HepG2 (cell line): Measurements from ENCODE around the gene LAPTM4A. TPM values are rescaled to one million over a fixed set of nuclear protein-coding genes. Genes with fewer than 3 reads are reported as not detected.

ENCODE experiments used
- ADNP ChIP-seq: sonication (generic); formaldehyde crosslinking; IDR thresholded peaks from 2 replicates; pipeline ENCODE4 v1.4.0; 2020; ENCODE audit warnings: missing genetic modification reagents
- ATRX ChIP-seq: sonication (generic); formaldehyde crosslinking; IDR thresholded peaks from 2 replicates; pipeline ENCODE4 v1.4.0; 2020; ENCODE audit warnings: missing genetic modification reagents, borderline replicate concordance
- CCDC6 ChIP-seq: sonication (generic); formaldehyde crosslinking; IDR thresholded peaks from 2 replicates; pipeline ENCODE4 v1.8.1; 2022; ENCODE audit warnings: mild to moderate bottlenecking, missing genetic modification reagents, moderate library complexity
- LCORL ChIP-seq, 2 experiments: fragments of 450-650 bp in 1 of 2; sonication (generic) in 1 of 2; formaldehyde crosslinking in 1 of 2; IDR thresholded peaks; 2 replicates each; pipeline versions ENCODE4 v1.5.0 to v1.6.1; 2017 to 2020; ENCODE audit warnings: antibody characterized with exemption in 1 of 2, missing genetic modification reagents in 1 of 2
- PAX8 ChIP-seq: sonication (generic); formaldehyde crosslinking; IDR thresholded peaks from 2 replicates; pipeline ENCODE4 v1.8.0; 2022; ENCODE audit warnings: mild to moderate bottlenecking, missing genetic modification reagents, borderline replicate concordance
- RFXANK ChIP-seq: IDR thresholded peaks from 2 replicates; pipeline ENCODE4 v1.6.1; 2016
- ZKSCAN1 ChIP-seq: fragments of 150-350 bp; IDR thresholded peaks from 2 replicates; pipeline ENCODE4 v1.6.1; 2014; ENCODE audit warnings: low read length
- ZMYM2 ChIP-seq: sonication (generic); formaldehyde crosslinking; IDR thresholded peaks from 2 replicates; pipeline ENCODE4 v1.8.0; 2022; ENCODE audit warnings: mild to moderate bottlenecking, missing genetic modification reagents
- ZNF264 ChIP-seq: sonication (generic); formaldehyde crosslinking; IDR thresholded peaks from 2 replicates; pipeline ENCODE4 v1.4.0; 2020; ENCODE audit warnings: missing genetic modification reagents
- ZNF724P ChIP-seq: sonication (generic); formaldehyde crosslinking; IDR thresholded peaks from 2 replicates; pipeline ENCODE4 v1.8.0; 2022; ENCODE audit warnings: missing genetic modification reagents, borderline replicate concordance
- ZSCAN29 ChIP-seq: sonication (generic); formaldehyde crosslinking; conservative IDR thresholded peaks from 2 replicates; pipeline ENCODE4 v1.4.0; 2020; ENCODE audit warnings: mild to moderate bottlenecking, missing genetic modification reagents
- polyA plus RNA-seq, 8 experiments: library from polyadenylated mRNA; depleted of rRNA in 3 of 8; stranded (reverse) in 7 of 8; unstranded in 1 of 8; fragments of >200 nt; fragmentation: Illumina TruSeq in 4 of 8; extraction: Trizol in 4 of 8; gene quantifications; 2 replicates each; pipeline versions ENCODE4 v1.2.1 to v1.2.3, GENCODE V29; 2011 to 2016; ENCODE audit warnings: low read depth in 4 of 8, missing spikeins in 1 of 8, mixed read lengths in 1 of 8; ENCODE audit not compliant: insufficient read depth in 1 of 8
- total RNA-seq, 5 experiments: library from RNA; depleted of rRNA; stranded (reverse); fragments of >200 nt; fragmentation: Illumina TruSeq; extraction: Trizol; gene quantifications; 2 replicates each; pipeline ENCODE4 v1.2.3, GENCODE V29; 2016; ENCODE audit warnings: low read depth in 1 of 5
- TF ChIP-seq, protein P1 (sequence below): IDR thresholded peaks from 2 replicates; pipeline ENCODE4 v1.6.1; 2016; ENCODE audit warnings: missing compliant biosample characterization, missing genetic modification reagents, borderline replicate concordance
- TF ChIP-seq, protein P2 (sequence below): sonication (generic); formaldehyde crosslinking; IDR thresholded peaks from 2 replicates; pipeline ENCODE4 v1.4.0; 2020; ENCODE audit warnings: missing genetic modification reagents, borderline replicate concordance
- TF ChIP-seq, protein P3 (sequence below): IDR thresholded peaks from 2 replicates; pipeline ENCODE4 v1.6.1; 2018; ENCODE audit warnings: missing genetic modification reagents, mild to moderate bottlenecking, missing compliant biosample characterization
- TF ChIP-seq, protein P4 (sequence below): sonication (generic); formaldehyde crosslinking; IDR thresholded peaks from 2 replicates; pipeline ENCODE4 v1.4.0; 2020; ENCODE audit warnings: missing genetic modification reagents
- TF ChIP-seq, protein P5 (sequence below): sonication (generic); formaldehyde crosslinking; IDR thresholded peaks from 2 replicates; pipeline ENCODE4 v1.5.0; 2020; ENCODE audit warnings: missing genetic modification reagents
- TF ChIP-seq, protein P6 (sequence below): sonication (generic); formaldehyde crosslinking; IDR thresholded peaks from 2 replicates; pipeline ENCODE4 v1.4.0; 2020; ENCODE audit warnings: mild to moderate bottlenecking, low read depth, missing genetic modification reagents

Gene LAPTM4A
- total and polyA plus RNA-seq, 2 of the 13 experiments (the other 11 are each of a cell fraction or from before 2014, with no cell fraction given), result 116 to 558 TPM

DNA sequence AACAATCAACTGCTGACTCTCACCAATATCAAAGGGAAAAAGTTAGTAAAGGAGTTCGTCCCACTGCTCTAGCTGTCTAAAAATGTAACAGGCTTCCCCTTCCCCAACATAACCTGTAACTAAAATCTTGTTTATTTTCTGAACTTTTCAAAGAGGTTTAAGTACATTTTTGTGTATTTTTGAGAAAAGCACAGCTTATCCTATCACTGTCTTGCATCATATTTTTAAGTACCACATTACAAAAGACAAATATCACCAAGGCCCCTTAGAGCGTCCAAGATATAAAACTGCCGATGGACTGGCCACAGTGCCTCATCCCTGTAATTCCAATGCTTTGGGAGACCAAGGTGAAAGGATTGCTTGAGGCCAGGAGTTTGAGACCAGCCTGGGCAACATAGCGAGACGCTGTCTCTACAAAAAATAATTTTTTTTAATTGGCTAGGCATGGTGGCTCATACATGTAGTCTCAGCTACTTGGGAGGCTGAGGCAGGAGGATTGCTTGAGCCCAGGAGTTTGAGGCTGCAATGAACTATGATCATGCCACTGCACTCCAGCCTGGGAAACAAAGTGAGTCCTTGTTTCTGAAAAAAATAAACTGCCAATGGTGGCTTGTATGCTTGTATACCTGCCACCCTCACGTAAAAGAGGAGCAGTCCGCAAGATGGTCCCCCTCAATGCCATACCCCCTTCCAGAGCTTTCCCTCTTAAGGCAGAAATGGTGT lies 21.2 kb upstream of the LAPTM4A start (continued):
- TF ChIP-seq, protein P1, sequence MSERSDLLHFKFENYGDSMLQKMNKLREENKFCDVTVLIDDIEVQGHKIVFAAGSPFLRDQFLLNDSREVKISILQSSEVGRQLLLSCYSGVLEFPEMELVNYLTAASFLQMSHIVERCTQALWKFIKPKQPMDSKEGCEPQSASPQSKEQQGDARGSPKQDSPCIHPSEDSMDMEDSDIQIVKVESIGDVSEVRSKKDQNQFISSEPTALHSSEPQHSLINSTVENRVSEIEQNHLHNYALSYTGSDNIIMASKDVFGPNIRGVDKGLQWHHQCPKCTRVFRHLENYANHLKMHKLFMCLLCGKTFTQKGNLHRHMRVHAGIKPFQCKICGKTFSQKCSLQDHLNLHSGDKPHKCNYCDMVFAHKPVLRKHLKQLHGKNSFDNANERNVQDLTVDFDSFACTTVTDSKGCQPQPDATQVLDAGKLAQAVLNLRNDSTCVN, result no peak
- TF ChIP-seq CCDC6 (CRISPR knock-in tag), result 0 out of 2 replicates have a peak, but pooled peaks have one; percentile 5
- TF ChIP-seq ZNF264, result 0 out of 2 replicates have a peak, but pooled peaks have one; percentile 6
- TF ChIP-seq RFXANK (CRISPR knock-in tag), result no peak
- TF ChIP-seq ATRX (CRISPR knock-in tag), result no peak
- no peak for TF ChIP-seq LCORL (IDR thresholded peaks at IDR 0.05)
- TF ChIP-seq LCORL (CRISPR knock-in tag; IDR thresholded peaks at IDR 0.05), result no peak
- no peak for TF ChIP-seq ZNF724P (CRISPR knock-in tag)
- TF ChIP-seq ZKSCAN1, result no peak
- TF ChIP-seq ADNP (CRISPR knock-in tag), result no peak
- TF ChIP-seq, protein P2, sequence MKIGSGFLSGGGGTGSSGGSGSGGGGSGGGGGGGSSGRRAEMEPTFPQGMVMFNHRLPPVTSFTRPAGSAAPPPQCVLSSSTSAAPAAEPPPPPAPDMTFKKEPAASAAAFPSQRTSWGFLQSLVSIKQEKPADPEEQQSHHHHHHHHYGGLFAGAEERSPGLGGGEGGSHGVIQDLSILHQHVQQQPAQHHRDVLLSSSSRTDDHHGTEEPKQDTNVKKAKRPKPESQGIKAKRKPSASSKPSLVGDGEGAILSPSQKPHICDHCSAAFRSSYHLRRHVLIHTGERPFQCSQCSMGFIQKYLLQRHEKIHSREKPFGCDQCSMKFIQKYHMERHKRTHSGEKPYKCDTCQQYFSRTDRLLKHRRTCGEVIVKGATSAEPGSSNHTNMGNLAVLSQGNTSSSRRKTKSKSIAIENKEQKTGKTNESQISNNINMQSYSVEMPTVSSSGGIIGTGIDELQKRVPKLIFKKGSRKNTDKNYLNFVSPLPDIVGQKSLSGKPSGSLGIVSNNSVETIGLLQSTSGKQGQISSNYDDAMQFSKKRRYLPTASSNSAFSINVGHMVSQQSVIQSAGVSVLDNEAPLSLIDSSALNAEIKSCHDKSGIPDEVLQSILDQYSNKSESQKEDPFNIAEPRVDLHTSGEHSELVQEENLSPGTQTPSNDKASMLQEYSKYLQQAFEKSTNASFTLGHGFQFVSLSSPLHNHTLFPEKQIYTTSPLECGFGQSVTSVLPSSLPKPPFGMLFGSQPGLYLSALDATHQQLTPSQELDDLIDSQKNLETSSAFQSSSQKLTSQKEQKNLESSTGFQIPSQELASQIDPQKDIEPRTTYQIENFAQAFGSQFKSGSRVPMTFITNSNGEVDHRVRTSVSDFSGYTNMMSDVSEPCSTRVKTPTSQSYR (CRISPR knock-in tag), result no peak
- TF ChIP-seq, protein P3, sequence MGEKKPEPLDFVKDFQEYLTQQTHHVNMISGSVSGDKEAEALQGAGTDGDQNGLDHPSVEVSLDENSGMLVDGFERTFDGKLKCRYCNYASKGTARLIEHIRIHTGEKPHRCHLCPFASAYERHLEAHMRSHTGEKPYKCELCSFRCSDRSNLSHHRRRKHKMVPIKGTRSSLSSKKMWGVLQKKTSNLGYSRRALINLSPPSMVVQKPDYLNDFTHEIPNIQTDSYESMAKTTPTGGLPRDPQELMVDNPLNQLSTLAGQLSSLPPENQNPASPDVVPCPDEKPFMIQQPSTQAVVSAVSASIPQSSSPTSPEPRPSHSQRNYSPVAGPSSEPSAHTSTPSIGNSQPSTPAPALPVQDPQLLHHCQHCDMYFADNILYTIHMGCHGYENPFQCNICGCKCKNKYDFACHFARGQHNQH (CRISPR knock-in tag), result 0 out of 2 replicates have a peak, but pooled peaks have one; percentile 3
- TF ChIP-seq, protein P4, sequence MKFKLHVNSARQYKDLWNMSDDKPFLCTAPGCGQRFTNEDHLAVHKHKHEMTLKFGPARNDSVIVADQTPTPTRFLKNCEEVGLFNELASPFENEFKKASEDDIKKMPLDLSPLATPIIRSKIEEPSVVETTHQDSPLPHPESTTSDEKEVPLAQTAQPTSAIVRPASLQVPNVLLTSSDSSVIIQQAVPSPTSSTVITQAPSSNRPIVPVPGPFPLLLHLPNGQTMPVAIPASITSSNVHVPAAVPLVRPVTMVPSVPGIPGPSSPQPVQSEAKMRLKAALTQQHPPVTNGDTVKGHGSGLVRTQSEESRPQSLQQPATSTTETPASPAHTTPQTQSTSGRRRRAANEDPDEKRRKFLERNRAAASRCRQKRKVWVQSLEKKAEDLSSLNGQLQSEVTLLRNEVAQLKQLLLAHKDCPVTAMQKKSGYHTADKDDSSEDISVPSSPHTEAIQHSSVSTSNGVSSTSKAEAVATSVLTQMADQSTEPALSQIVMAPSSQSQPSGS (CRISPR knock-in tag), result no peak
- TF ChIP-seq, protein P5, sequence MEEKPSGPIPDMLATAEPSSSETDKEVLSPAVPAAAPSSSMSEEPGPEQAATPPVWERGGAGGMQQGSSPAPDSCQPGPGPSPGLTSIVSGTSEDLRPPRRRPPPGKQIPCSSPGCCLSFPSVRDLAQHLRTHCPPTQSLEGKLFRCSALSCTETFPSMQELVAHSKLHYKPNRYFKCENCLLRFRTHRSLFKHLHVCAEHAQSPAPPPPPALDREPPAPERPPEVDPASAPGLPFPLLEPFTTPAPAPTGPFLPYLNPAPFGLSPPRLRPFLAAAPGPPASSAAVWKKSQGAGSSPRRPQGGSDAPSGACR, result no peak
- TF ChIP-seq, protein P6, sequence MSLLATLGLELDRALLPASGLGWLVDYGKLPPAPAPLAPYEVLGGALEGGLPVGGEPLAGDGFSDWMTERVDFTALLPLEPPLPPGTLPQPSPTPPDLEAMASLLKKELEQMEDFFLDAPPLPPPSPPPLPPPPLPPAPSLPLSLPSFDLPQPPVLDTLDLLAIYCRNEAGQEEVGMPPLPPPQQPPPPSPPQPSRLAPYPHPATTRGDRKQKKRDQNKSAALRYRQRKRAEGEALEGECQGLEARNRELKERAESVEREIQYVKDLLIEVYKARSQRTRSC (CRISPR knock-in tag), result 0 out of 2 replicates have a peak, but pooled peaks have one; percentile 4
- no peak for TF ChIP-seq ZSCAN29 (CRISPR knock-in tag)
- TF ChIP-seq ZMYM2 (CRISPR knock-in tag), result 0 out of 2 replicates have a peak, but pooled peaks have one; percentile 28
- no peak for TF ChIP-seq PAX8 (CRISPR knock-in tag)
